ENCODE measurements around the gene NUP153. TPM values are rescaled to one million over a fixed set of nuclear protein-coding genes. Genes with fewer than 3 reads are reported as not detected.
"Not testable (repeated sequence)": the region's sequence is repeated elsewhere in the genome, so short reads cannot be mapped to it uniquely, and the experiment has no call there.

NUP153 gene
- total and polyA plus RNA-seq, 5 experiments from 2014 or later: 2.9 to 62.0 (median 3.5) TPM

- peak overlapping the region in 8 of 10 donors; percentile 7 to 83 (median 39) for H3K4me3 Mint-ChIP-seq
- POLR2A ChIA-PET: interaction anchor here (0.8 to 4.7 kb wide), 4 partner anchors 10 to 117 kb away, joined by 3 to 35 read pairs (median 4); partner anchors contain the start of genes FAM8A1 and NUP153
These were observed 117.2 kb downstream of the NUP153 start for GRCh38 chr6:17589406-17590096.

GRCh38 chr6:17588011-17588410 is 118.7 kb downstream of the NUP153 start:
- Mint-ChIP-seq H3K27ac (peak overlapping the region in 2 of 10 donors; percentile 33 to 53), H3K36me3 (no peaks in the 10 kb centered on the region), H3K9me3 (no peaks in the 10 kb centered on the region), H3K4me3 (no peak overlapping the region), H3K27me3 (no peaks in the 10 kb centered on the region), H3K4me1 (peaks cover 7 to 29% (median 19%) of the 10 kb centered on the region in 4 donors)
- no peak for ATAC-seq
- DNase-seq: no peak
- POLR2A ChIA-PET: interaction anchor here (4.7 kb wide), 1 partner anchor 13 kb away, joined by 35 read pairs; the partner anchor contains the start of gene FAM8A1

More at GRCh38 chr6:17589406-17590096, 117.2 kb downstream of the NUP153 start:
- no peaks in the 10 kb centered on the region for H3K36me3 Mint-ChIP-seq
- ATAC-seq: peak; percentile 98 to 99
- peak overlapping the region in 9 of 10 donors; percentile 58 to 92 (median 84) for H3K27ac Mint-ChIP-seq
- H3K27me3 Mint-ChIP-seq: no peaks in the 10 kb centered on the region
- DNase-seq: peak in 9 of 10 donors; percentile 9 to 76 (median 51)
- peaks cover 7 to 28% (median 17%) of the 10 kb centered on the region in 4 donors for H3K4me1 Mint-ChIP-seq
- H3K9me3 Mint-ChIP-seq: no peaks in the 10 kb centered on the region

GRCh38 chr6:17586623-17587022 is 120.1 kb downstream of the NUP153 start:
- not testable (repeated sequence) for H3K4me3 Mint-ChIP-seq, H3K27me3 Mint-ChIP-seq, ATAC-seq, H3K36me3 Mint-ChIP-seq, DNase-seq, H3K9me3 Mint-ChIP-seq, H3K27ac Mint-ChIP-seq
- POLR2A ChIA-PET: interaction anchor here (0.6 kb wide), 1 partner anchor 1455 kb away, joined by 3 read pairs; no protein-coding TSS in a partner anchor
- H3K4me1 Mint-ChIP-seq: peaks cover 7 to 29% (median 19%) of the 10 kb centered on the region in 4 donors

- no peaks in the 10 kb centered on the region for H3K9me3 Mint-ChIP-seq
- no peak overlapping the region for H3K4me3 Mint-ChIP-seq
- peaks cover 0 to 8% (median 0%) of the 10 kb centered on the region in 5 donors for H3K27me3 Mint-ChIP-seq
- DNase-seq (no peak), ATAC-seq (no peak)
- H3K36me3 Mint-ChIP-seq: no peaks in the 10 kb centered on the region
- peak overlapping the region in 1 of 10 donors; percentile 50 for H3K27ac Mint-ChIP-seq
- peaks cover 9 to 26% (median 19%) of the 10 kb centered on the region in 4 donors for H3K4me1 Mint-ChIP-seq
- POLR2A ChIA-PET: interaction anchor here (0.6 to 2.8 kb wide), 3 partner anchors 15 to 1455 kb away, joined by 3 to 11 read pairs (median 5); partner anchors contain the start of gene FAM8A1
These were observed 120.8 kb downstream of the NUP153 start for GRCh38 chr6:17585766-17586490.

GRCh38 chr6:17584241-17584803 is 122.4 kb downstream of the NUP153 start:
- POLR2A ChIA-PET: interaction anchor here (1.0 to 2.8 kb wide), 2 partner anchors 16 to 123 kb away, joined by 3 to 11 read pairs; partner anchors contain the start of genes FAM8A1 and NUP153
- DNase-seq (peak in 4 of 10 donors; percentile 35 to 61 (median 57)), ATAC-seq (peak; percentile 69 to 73)
- Mint-ChIP-seq H3K27me3 (peaks cover 0 to 8% (median 0%) of the 10 kb centered on the region in 5 donors), H3K27ac (peak overlapping the region in 2 of 10 donors; percentile 0 to 50), H3K9me3 (no peaks in the 10 kb centered on the region), H3K4me1 (peaks cover 7 to 16% (median 10%) of the 10 kb centered on the region in 4 donors), H3K4me3 (peak overlapping the region in 1 of 10 donors; percentile 5), H3K36me3 (no peaks in the 10 kb centered on the region)

- POLR2A ChIA-PET: interaction anchor here (1.0 to 2.8 kb wide), 2 partner anchors 17 to 123 kb away, joined by 3 to 11 read pairs; partner anchors contain the start of genes FAM8A1 and NUP153
- ATAC-seq (no peak), DNase-seq (no peak)
- no peaks in the 10 kb centered on the region for H3K9me3 Mint-ChIP-seq
- peak overlapping the region in 1 of 10 donors; percentile 49 for H3K4me3 Mint-ChIP-seq
- peaks cover 0 to 8% (median 0%) of the 10 kb centered on the region in 5 donors for H3K27me3 Mint-ChIP-seq
- peaks cover 2 to 12% (median 6%) of the 10 kb centered on the region in 4 donors for H3K4me1 Mint-ChIP-seq
- peak overlapping the region in 3 of 10 donors; percentile 0 to 50 (median 44) for H3K27ac Mint-ChIP-seq
- no peaks in the 10 kb centered on the region for H3K36me3 Mint-ChIP-seq
These were observed 122.9 kb downstream of the NUP153 start for GRCh38 chr6:17583811-17584210.

- peak in 1 of 10 donors; percentile 28 for DNase-seq
- H3K36me3 Mint-ChIP-seq: peaks cover 0 to 11% (median 3%) of the 10 kb centered on the region in 3 donors
- H3K4me1 Mint-ChIP-seq: peaks cover 0 to 11% (median 6%) of the 10 kb centered on the region in 4 donors
- peak overlapping the region; percentile 6 to 91 (median 64) for H3K4me3 Mint-ChIP-seq
- not testable (repeated sequence) for H3K27me3 Mint-ChIP-seq, ATAC-seq
- POLR2A ChIA-PET: interaction anchor here (1.3 kb wide), 1 partner anchor 19 kb away, joined by 4 read pairs; the partner anchor contains the start of gene FAM8A1
- peaks cover 0 to 16% (median 7%) of the 10 kb centered on the region in 9 donors for H3K9me3 Mint-ChIP-seq
- peak overlapping the region in 1 of 10 donors; percentile 45 for H3K27ac Mint-ChIP-seq
These were observed 125.4 kb downstream of the NUP153 start for GRCh38 chr6:17581282-17581681.

- Mint-ChIP-seq H3K4me3 (peak overlapping the region; percentile 54 to 91 (median 74)), H3K27me3 (peaks cover 0 to 8% (median 3%) of the 10 kb centered on the region in 5 donors), H3K27ac (peak overlapping the region in 1 of 10 donors; percentile 40), H3K4me1 (peaks cover 0 to 6% (median 6%) of the 10 kb centered on the region in 4 donors), H3K9me3 (peaks cover 0 to 18% (median 7%) of the 10 kb centered on the region in 9 donors), H3K36me3 (peaks cover 0 to 11% (median 3%) of the 10 kb centered on the region in 3 donors)
- ATAC-seq (peak; percentile 83 to 84), DNase-seq (peak in 8 of 10 donors; percentile 16 to 62 (median 27))
- POLR2A ChIA-PET: interaction anchor here (1.0 to 1.3 kb wide), 2 partner anchors 9 to 19 kb away, joined by 4 read pairs; partner anchors contain the start of gene FAM8A1
These were observed 126.1 kb downstream of the NUP153 start for GRCh38 chr6:17580518-17581048.

GRCh38 chr6:17577059-17577458 is 129.7 kb downstream of the NUP153 start:
- no peak for ATAC-seq
- POLR2A ChIA-PET: no interaction called here
- Mint-ChIP-seq H3K27me3 (peaks cover 6 to 27% (median 9%) of the 10 kb centered on the region in 5 donors), H3K9me3 (peaks cover 0 to 18% (median 7%) of the 10 kb centered on the region in 9 donors), H3K27ac (peak overlapping the region in 2 of 10 donors; percentile 3 to 63), H3K4me1 (peaks cover 0 to 5% (median 2%) of the 10 kb centered on the region in 4 donors), H3K36me3 (peaks cover 0 to 16% (median 3%) of the 10 kb centered on the region in 3 donors), H3K4me3 (no peak overlapping the region)
- no peak for DNase-seq

GRCh38 chr6:17574866-17575560 is 131.7 kb downstream of the NUP153 start:
- ATAC-seq (no peak), DNase-seq (no peak)
- peaks cover 0 to 18% (median 7%) of the 10 kb centered on the region in 9 donors for H3K9me3 Mint-ChIP-seq
- H3K4me1 Mint-ChIP-seq: no peaks in the 10 kb centered on the region
- POLR2A ChIA-PET: no interaction called here
- H3K4me3 Mint-ChIP-seq: no peak overlapping the region
- H3K36me3 Mint-ChIP-seq: peaks cover 0 to 16% (median 3%) of the 10 kb centered on the region in 3 donors
- H3K27ac Mint-ChIP-seq: no peak overlapping the region
- H3K27me3 Mint-ChIP-seq: peaks cover 6 to 24% (median 15%) of the 10 kb centered on the region in 5 donors

GRCh38 chr6:17565399-17565798 is 141.3 kb downstream of the NUP153 start:
- no peaks in the 10 kb centered on the region for H3K4me1 Mint-ChIP-seq
- ATAC-seq (no peak), DNase-seq (no peak)
- H3K4me3 Mint-ChIP-seq: no peak overlapping the region
- H3K9me3 Mint-ChIP-seq: peaks cover 0 to 49% (median 19%) of the 10 kb centered on the region in 9 donors
- H3K27ac Mint-ChIP-seq: no peak overlapping the region
- H3K27me3 Mint-ChIP-seq: peaks cover 0 to 9% (median 3%) of the 10 kb centered on the region in 5 donors
- POLR2A ChIA-PET: interaction anchor here (0.7 kb wide), 1 partner anchor 62 kb away, joined by 3 read pairs; no protein-coding TSS in a partner anchor
- H3K36me3 Mint-ChIP-seq: peaks cover 0 to 22% (median 18%) of the 10 kb centered on the region in 3 donors

All from naive thymus-derived CD8-positive, alpha-beta T cell (primary cell).